HL-60 (cell line): ENCODE data around the gene KCNMA1.

Experiments
- GABPA ChIP-seq: IDR thresholded peaks from 2 replicates; pipeline ENCODE4 v1.6.1; 2012; ENCODE audit warnings: low read depth
- POLR2AphosphoS5 ChIP-seq: IDR thresholded peaks from 2 replicates; pipeline ENCODE4 v1.6.1; 2012; ENCODE audit warnings: low read depth
- REST ChIP-seq: IDR thresholded peaks from 2 replicates; pipeline ENCODE4 v1.6.1; 2012; ENCODE audit warnings: low read depth; ENCODE audit not compliant: insufficient replicate concordance
- TF ChIP-seq, protein P1 (sequence below): IDR thresholded peaks from one replicate; pipeline ENCODE4 v1.5.1; 2011; ENCODE audit warnings: low read length, control low read depth, inconsistent platforms; ENCODE audit not compliant: insufficient read depth

GRCh38 chr10:76946270-76946669 is 691.3 kb downstream of the KCNMA1 start:
- TF ChIP-seq POLR2AphosphoS5 (no peak), REST (no peak), GABPA (no peak)
- TF ChIP-seq, protein P1, sequence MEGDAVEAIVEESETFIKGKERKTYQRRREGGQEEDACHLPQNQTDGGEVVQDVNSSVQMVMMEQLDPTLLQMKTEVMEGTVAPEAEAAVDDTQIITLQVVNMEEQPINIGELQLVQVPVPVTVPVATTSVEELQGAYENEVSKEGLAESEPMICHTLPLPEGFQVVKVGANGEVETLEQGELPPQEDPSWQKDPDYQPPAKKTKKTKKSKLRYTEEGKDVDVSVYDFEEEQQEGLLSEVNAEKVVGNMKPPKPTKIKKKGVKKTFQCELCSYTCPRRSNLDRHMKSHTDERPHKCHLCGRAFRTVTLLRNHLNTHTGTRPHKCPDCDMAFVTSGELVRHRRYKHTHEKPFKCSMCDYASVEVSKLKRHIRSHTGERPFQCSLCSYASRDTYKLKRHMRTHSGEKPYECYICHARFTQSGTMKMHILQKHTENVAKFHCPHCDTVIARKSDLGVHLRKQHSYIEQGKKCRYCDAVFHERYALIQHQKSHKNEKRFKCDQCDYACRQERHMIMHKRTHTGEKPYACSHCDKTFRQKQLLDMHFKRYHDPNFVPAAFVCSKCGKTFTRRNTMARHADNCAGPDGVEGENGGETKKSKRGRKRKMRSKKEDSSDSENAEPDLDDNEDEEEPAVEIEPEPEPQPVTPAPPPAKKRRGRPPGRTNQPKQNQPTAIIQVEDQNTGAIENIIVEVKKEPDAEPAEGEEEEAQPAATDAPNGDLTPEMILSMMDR, result no peak
